Measurements from ENCODE around the gene FOXP4.

The FOXP4 gene

DNA sequence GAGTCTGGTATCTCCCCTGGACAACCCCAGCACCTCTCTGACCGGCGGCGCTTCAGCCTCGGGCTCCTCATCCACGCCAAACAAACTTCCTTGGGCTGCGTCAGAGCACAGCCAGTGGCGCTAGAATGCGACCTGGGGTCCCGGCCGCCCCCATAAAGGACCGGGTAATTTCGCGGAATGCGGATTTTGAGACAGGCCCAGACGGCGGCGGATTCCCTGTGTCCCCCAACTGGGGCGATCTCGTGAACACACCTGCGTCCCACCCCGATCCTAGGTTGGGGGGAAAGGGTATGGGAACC is 1.6 kb downstream of the FOXP4 start:
- Histone ChIP-seq H2AK5ac (ENCODE audit: low read length, severe bottlenecking) (no peak overlapping the region), H3K4me3 (ENCODE audit: insufficient read depth in 1 of 2, low read depth in 1 of 2, low read length in 2 of 2) (peak overlapping the region; percentile 76 to 93), H2BK15ac (ENCODE audit: low read depth, poor library complexity, severe bottlenecking) (peak overlapping the region; percentile 95), H3K4ac (ENCODE audit: low read depth in 1 of 2, low read length in 2 of 2) (peak overlapping the region in 1 of 2 experiments; percentile 15), H3K23ac (ENCODE audit: low read length in 2 of 2) (peak overlapping the region in 1 of 2 experiments; percentile 2), H3K27ac (ENCODE audit: low read length, poor library complexity, severe bottlenecking) (no peak overlapping the region), H2BK5ac (ENCODE audit: low read depth, low read length, poor library complexity, severe bottlenecking) (no peak overlapping the region), H3K27me3 (ENCODE audit: control insufficient read depth in 1 of 2, insufficient read depth in 1 of 2, low read length in 2 of 2) (peaks cover 5 to 20% of the 10 kb centered on the region in 2 experiments), H2BK12ac (ENCODE audit: low read length in 2 of 2) (peak overlapping the region in 1 of 2 experiments; percentile 10), H4K91ac (ENCODE audit: low read length) (no peak overlapping the region), H3K18ac (ENCODE audit: low read depth in 1 of 2, low read length in 2 of 2) (peak overlapping the region; percentile 30 to 53), H3K14ac (ENCODE audit: low read length in 2 of 2) (peak overlapping the region in 1 of 2 experiments; percentile 88), H3K4me2 (ENCODE audit: low read length, poor library complexity, severe bottlenecking) (peak overlapping the region; percentile 97), H3K4me1 (ENCODE audit: control insufficient read depth, insufficient read depth, low read depth, low read length) (peaks cover 33% of the 10 kb centered on the region), H2AFZ (ENCODE audit: low read depth, low read length) (no peak overlapping the region), H4K8ac (ENCODE audit: low read length) (no peak overlapping the region), H3K9ac (ENCODE audit: low read length) (peak overlapping the region; percentile 81), H3K79me1 (replicated peaks; ENCODE audit: low read length, poor library complexity, severe bottlenecking) (peaks cover 38% of the 10 kb centered on the region), H3K36me3 (ENCODE audit: control insufficient read depth in 1 of 2, insufficient read depth in 2 of 2, low read depth in 1 of 2, low read length in 2 of 2) (peaks cover 9 to 18% of the 10 kb centered on the region in 2 experiments), H2BK120ac (ENCODE audit: low read depth, low read length) (no peak overlapping the region), H3K9me3 (ENCODE audit: control insufficient read depth, low read length) (no peaks in the 10 kb centered on the region)
- DNase-seq, result no peak
- 6% methylated on average over 15 of the region's 21 CpGs for WGBS

GRCh38 chr6:41548098-41548840 is 2.1 kb downstream of the FOXP4 start:
- peak overlapping the region; percentile 81 for H3K9ac ChIP-seq (ENCODE audit: low read length)
- H3K79me1 ChIP-seq (replicated peaks; ENCODE audit: low read length, poor library complexity, severe bottlenecking), result peaks cover 44% of the 10 kb centered on the region
- no peak for DNase-seq
- no peak overlapping the region for H2AFZ ChIP-seq (ENCODE audit: low read depth, low read length)
- H4K8ac ChIP-seq (ENCODE audit: low read length), result no peak overlapping the region
- peak overlapping the region; percentile 97 for H3K4me2 ChIP-seq (ENCODE audit: low read length, poor library complexity, severe bottlenecking)
- no peak overlapping the region for H3K27ac ChIP-seq (ENCODE audit: low read length, poor library complexity, severe bottlenecking)
- H3K23ac ChIP-seq (ENCODE audit: low read length in 2 of 2), result peak overlapping the region in 1 of 2 experiments; percentile 2
- H3K4me1 ChIP-seq (ENCODE audit: control insufficient read depth, insufficient read depth, low read depth, low read length), result peaks cover 37% of the 10 kb centered on the region
- H3K4me3 ChIP-seq (ENCODE audit: insufficient read depth in 1 of 2, low read depth in 1 of 2, low read length in 2 of 2), result peak overlapping the region; percentile 76 to 93
- H3K36me3 ChIP-seq (ENCODE audit: control insufficient read depth in 1 of 2, insufficient read depth in 2 of 2, low read depth in 1 of 2, low read length in 2 of 2), result peaks cover 9 to 22% of the 10 kb centered on the region in 2 experiments
- H2BK120ac ChIP-seq (ENCODE audit: low read depth, low read length), result no peak overlapping the region
- H2BK5ac ChIP-seq (ENCODE audit: low read depth, low read length, poor library complexity, severe bottlenecking), result no peak overlapping the region
- H3K27me3 ChIP-seq (ENCODE audit: control insufficient read depth in 1 of 2, insufficient read depth in 1 of 2, low read length in 2 of 2), result peaks cover 5 to 20% of the 10 kb centered on the region in 2 experiments
- H2BK15ac ChIP-seq (ENCODE audit: low read depth, poor library complexity, severe bottlenecking), result no peak overlapping the region
- H2BK12ac ChIP-seq (ENCODE audit: low read length in 2 of 2), result peak overlapping the region in 1 of 2 experiments; percentile 10
- H3K18ac ChIP-seq (ENCODE audit: low read depth in 1 of 2, low read length in 2 of 2), result peak overlapping the region; percentile 30 to 53
- no peak overlapping the region for H2AK5ac ChIP-seq (ENCODE audit: low read length, severe bottlenecking)
- H3K14ac ChIP-seq (ENCODE audit: low read length in 2 of 2), result peak overlapping the region in 1 of 2 experiments; percentile 88
- H3K9me3 ChIP-seq (ENCODE audit: control insufficient read depth, low read length), result no peaks in the 10 kb centered on the region
- 17% methylated on average over 50 of the region's 50 CpGs for WGBS
- no peak overlapping the region for H4K91ac ChIP-seq (ENCODE audit: low read length)
- H3K4ac ChIP-seq (ENCODE audit: low read depth in 1 of 2, low read length in 2 of 2), result peak overlapping the region in 1 of 2 experiments; percentile 15

DNA sequence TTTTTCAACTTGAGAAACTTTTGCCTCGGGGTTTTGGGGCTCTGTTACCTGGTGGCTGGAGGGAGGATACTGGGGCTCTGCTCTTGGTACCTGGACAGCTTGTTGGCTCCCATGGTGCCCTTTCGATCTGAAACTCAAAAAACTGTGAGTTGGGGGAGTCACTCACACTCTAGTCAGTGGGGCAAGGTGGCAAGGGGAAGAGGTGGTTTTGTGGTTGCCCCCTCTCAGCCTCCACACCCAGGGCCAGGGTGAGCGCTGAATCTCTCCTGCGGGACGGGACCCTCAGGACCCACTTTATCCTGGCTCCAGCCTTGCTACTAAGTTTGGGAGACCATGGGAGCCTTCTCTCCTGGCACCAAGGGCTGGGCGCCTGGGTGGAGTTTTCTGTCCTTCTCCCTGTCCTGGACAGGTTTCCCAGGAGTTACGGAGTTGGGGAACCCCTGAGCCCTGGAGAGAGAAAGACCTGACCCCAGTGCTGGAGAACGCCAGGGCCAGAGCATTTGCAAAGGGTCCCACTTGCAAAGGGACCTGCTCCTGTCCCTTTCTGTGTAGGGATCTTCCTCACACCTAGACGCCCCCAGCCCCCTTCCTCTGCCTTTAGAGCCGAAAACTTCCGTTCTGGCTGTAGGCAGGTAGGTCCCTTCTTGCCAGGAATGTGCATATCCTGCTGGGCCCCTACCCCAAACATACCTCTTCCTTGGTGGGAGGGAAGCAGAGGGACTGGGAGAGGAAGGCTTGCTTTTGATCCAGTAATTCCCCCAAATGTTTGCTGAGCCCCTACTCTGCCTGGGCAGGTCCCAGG is 2.9 kb downstream of the FOXP4 start:
- Histone ChIP-seq H3K18ac (ENCODE audit: low read depth in 1 of 2, low read length in 2 of 2) (peak overlapping the region in 1 of 2 experiments; percentile 34), H2BK120ac (ENCODE audit: low read depth, low read length) (no peak overlapping the region), H2AFZ (ENCODE audit: low read depth, low read length) (no peak overlapping the region), H3K4me3 (ENCODE audit: insufficient read depth in 1 of 2, low read depth in 1 of 2, low read length in 2 of 2) (no peak overlapping the region), H3K79me1 (replicated peaks; ENCODE audit: low read length, poor library complexity, severe bottlenecking) (peaks cover 47% of the 10 kb centered on the region), H4K8ac (ENCODE audit: low read length) (no peak overlapping the region), H3K4me1 (ENCODE audit: control insufficient read depth, insufficient read depth, low read depth, low read length) (peaks cover 41% of the 10 kb centered on the region), H2AK5ac (ENCODE audit: low read length, severe bottlenecking) (no peak overlapping the region), H3K4me2 (ENCODE audit: low read length, poor library complexity, severe bottlenecking) (peak overlapping the region; percentile 14), H3K9ac (ENCODE audit: low read length) (no peak overlapping the region), H2BK15ac (ENCODE audit: low read depth, poor library complexity, severe bottlenecking) (no peak overlapping the region), H3K27me3 (ENCODE audit: control insufficient read depth in 1 of 2, insufficient read depth in 1 of 2, low read length in 2 of 2) (peaks cover 5 to 15% of the 10 kb centered on the region in 2 experiments), H3K27ac (ENCODE audit: low read length, poor library complexity, severe bottlenecking) (no peak overlapping the region), H3K36me3 (ENCODE audit: control insufficient read depth in 1 of 2, insufficient read depth in 2 of 2, low read depth in 1 of 2, low read length in 2 of 2) (peaks cover 9 to 22% of the 10 kb centered on the region in 2 experiments), H4K91ac (ENCODE audit: low read length) (no peak overlapping the region), H2BK5ac (ENCODE audit: low read depth, low read length, poor library complexity, severe bottlenecking) (no peak overlapping the region), H3K23ac (ENCODE audit: low read length in 2 of 2) (peak overlapping the region in 1 of 2 experiments; percentile 23), H3K14ac (ENCODE audit: low read length in 2 of 2) (no peak overlapping the region), H2BK12ac (ENCODE audit: low read length in 2 of 2) (no peak overlapping the region), H3K9me3 (ENCODE audit: control insufficient read depth, low read length) (no peaks in the 10 kb centered on the region), H3K4ac (ENCODE audit: low read depth in 1 of 2, low read length in 2 of 2) (no peak overlapping the region)
- DNase-seq, result no peak
- WGBS, result 70% methylated on average over 11 of the region's 11 CpGs

DNA sequence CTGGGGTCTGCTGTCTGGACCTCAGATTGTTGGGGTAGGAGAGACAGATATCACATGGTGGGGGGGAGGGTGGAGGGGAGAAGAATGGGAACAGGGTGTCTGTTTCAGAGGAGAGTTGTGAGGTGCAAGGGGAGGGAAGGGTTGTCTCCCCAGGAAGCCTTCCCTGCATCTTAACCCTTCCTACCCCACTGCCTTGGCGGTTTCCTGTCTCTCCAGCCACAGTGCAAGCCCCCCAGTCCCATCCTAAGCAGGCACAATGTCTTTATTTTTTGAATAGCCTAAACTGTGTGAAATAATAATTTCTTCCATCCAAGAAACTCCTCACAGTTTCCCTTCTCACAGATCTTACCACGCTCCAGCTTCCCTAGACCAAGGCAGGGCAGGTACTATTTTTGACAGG is 3.5 kb downstream of the FOXP4 start:
- H3K4me3 ChIP-seq (ENCODE audit: insufficient read depth in 1 of 2, low read depth in 1 of 2, low read length in 2 of 2), result no peak overlapping the region
- H3K9me3 ChIP-seq (ENCODE audit: control insufficient read depth, low read length), result no peaks in the 10 kb centered on the region
- H2BK5ac ChIP-seq (ENCODE audit: low read depth, low read length, poor library complexity, severe bottlenecking), result no peak overlapping the region
- H3K14ac ChIP-seq (ENCODE audit: low read length in 2 of 2), result no peak overlapping the region
- no peak overlapping the region for H3K4ac ChIP-seq (ENCODE audit: low read depth in 1 of 2, low read length in 2 of 2)
- no peak overlapping the region for H3K4me2 ChIP-seq (ENCODE audit: low read length, poor library complexity, severe bottlenecking)
- H3K79me1 ChIP-seq (replicated peaks; ENCODE audit: low read length, poor library complexity, severe bottlenecking), result peaks cover 51% of the 10 kb centered on the region
- H4K8ac ChIP-seq (ENCODE audit: low read length), result no peak overlapping the region
- no peak overlapping the region for H2BK15ac ChIP-seq (ENCODE audit: low read depth, poor library complexity, severe bottlenecking)
- H2AFZ ChIP-seq (ENCODE audit: low read depth, low read length), result no peak overlapping the region
- no peak overlapping the region for H3K27ac ChIP-seq (ENCODE audit: low read length, poor library complexity, severe bottlenecking)
- peak overlapping the region in 1 of 2 experiments; percentile 23 for H3K23ac ChIP-seq (ENCODE audit: low read length in 2 of 2)
- peaks cover 41% of the 10 kb centered on the region for H3K4me1 ChIP-seq (ENCODE audit: control insufficient read depth, insufficient read depth, low read depth, low read length)
- no peak for DNase-seq
- peaks cover 5 to 9% of the 10 kb centered on the region in 2 experiments for H3K27me3 ChIP-seq (ENCODE audit: control insufficient read depth in 1 of 2, insufficient read depth in 1 of 2, low read length in 2 of 2)
- no peak overlapping the region for H4K91ac ChIP-seq (ENCODE audit: low read length)
- no peak overlapping the region for H2AK5ac ChIP-seq (ENCODE audit: low read length, severe bottlenecking)
- no peak overlapping the region for H2BK12ac ChIP-seq (ENCODE audit: low read length in 2 of 2)
- WGBS, result 100% methylated on average over 1 of the region's 2 CpGs
- H3K18ac ChIP-seq (ENCODE audit: low read depth in 1 of 2, low read length in 2 of 2), result peak overlapping the region in 1 of 2 experiments; percentile 34
- no peak overlapping the region for H3K9ac ChIP-seq (ENCODE audit: low read length)
- peaks cover 9 to 22% of the 10 kb centered on the region in 2 experiments for H3K36me3 ChIP-seq (ENCODE audit: control insufficient read depth in 1 of 2, insufficient read depth in 2 of 2, low read depth in 1 of 2, low read length in 2 of 2)
- H2BK120ac ChIP-seq (ENCODE audit: low read depth, low read length), result no peak overlapping the region

All from mesenchymal stem cell (in vitro differentiated cells and primary cell).